Duodenal mucosa (tissue), 2 donors: Measurements from ENCODE around the gene ZCCHC2.
A peak's percentile ranks its signal among the peaks of the same experiment; 100 is the strongest.

Experiments
- H3K27ac ChIP-seq: one replicate; pipeline ENCODE4 v1.7.0; 2013; ENCODE audit warnings: low read depth, low read length
- H3K27me3 ChIP-seq, 2 donors: one replicate each; pipeline ENCODE4 v1.7.0; 2013; ENCODE audit warnings: low read length in 2 of 2, control low read depth in 1 of 2; ENCODE audit not compliant: insufficient read depth in 2 of 2, control insufficient read depth in 1 of 2
- H3K36me3 ChIP-seq, 2 donors: one replicate each; pipeline ENCODE4 v1.7.0; 2013; ENCODE audit warnings: low read length in 2 of 2, control low read depth in 1 of 2; ENCODE audit not compliant: insufficient read depth in 2 of 2, control insufficient read depth in 1 of 2
- H3K4me1 ChIP-seq, 2 donors: one replicate each; pipeline ENCODE4 v1.7.0; 2013; ENCODE audit warnings: low read length in 2 of 2, control low read depth in 1 of 2; ENCODE audit not compliant: insufficient read depth in 2 of 2, control insufficient read depth in 1 of 2
- H3K4me3 ChIP-seq, 2 donors: one replicate each; pipeline ENCODE4 v1.7.0; 2013; ENCODE audit warnings: low read length in 2 of 2, low read depth in 1 of 2
- H3K9ac ChIP-seq, 2 donors: one replicate each; pipeline ENCODE4 v1.7.0; 2013; ENCODE audit warnings: low read length in 2 of 2, low read depth in 1 of 2
- H3K9me3 ChIP-seq, 2 donors: one replicate each; pipeline ENCODE4 v1.7.0; 2013; ENCODE audit warnings: low read length in 2 of 2, control low read depth in 1 of 2; ENCODE audit not compliant: control insufficient read depth in 1 of 2

ZCCHC2 gene

DNA sequence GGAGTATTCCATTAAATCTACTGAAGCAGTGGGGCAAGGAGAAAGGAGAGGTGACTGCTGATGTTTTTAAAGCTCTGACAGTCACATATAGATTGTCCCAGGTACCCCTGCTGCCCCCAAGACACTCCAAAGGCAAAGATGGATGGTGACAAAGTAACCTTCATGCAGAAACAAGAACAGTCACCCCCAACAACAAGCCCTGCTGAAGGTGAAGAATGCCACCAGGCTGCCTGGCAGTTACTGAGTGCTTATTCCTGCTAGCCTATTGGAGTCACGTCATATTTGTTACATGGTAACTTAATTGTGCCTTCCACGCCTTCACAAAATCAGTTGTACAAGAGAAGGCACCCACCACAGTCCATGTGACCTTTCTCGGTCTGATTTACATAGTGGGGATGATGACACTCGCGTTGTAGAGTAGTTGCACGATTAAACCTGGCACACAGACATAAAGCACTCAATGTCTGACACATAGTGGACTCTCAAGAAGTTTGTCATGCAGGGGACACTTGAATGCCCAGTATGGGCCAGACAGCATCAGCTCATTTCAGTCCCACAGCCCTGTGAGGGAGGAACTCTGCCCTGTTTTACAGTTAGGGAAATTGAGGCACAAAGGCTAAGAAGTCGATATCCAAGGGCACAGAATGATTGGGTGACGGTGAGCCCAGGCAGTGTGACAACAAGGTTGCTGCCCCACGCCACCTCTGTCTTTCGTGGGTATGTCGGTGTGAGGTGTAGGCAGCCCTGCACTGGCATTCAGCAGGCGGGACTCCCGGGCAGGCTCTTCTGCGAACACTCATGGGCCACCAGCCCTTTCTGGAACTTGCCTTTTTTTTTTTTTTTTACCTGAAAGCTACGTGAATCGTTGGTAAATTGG lies 62.7 kb downstream of the ZCCHC2 start:
- peak overlapping the region in 1 of 2 donors; percentile 14 for H3K9ac ChIP-seq
- H3K27ac ChIP-seq: no peak overlapping the region
- peaks cover 18 to 24% of the 10 kb centered on the region in 2 donors for H3K4me1 ChIP-seq
- H3K9me3 ChIP-seq: no peaks in the 10 kb centered on the region
- peaks cover 5 to 8% of the 10 kb centered on the region in 2 donors for H3K36me3 ChIP-seq
- H3K4me3 ChIP-seq: no peak overlapping the region
- no peaks in the 10 kb centered on the region for H3K27me3 ChIP-seq

DNA sequence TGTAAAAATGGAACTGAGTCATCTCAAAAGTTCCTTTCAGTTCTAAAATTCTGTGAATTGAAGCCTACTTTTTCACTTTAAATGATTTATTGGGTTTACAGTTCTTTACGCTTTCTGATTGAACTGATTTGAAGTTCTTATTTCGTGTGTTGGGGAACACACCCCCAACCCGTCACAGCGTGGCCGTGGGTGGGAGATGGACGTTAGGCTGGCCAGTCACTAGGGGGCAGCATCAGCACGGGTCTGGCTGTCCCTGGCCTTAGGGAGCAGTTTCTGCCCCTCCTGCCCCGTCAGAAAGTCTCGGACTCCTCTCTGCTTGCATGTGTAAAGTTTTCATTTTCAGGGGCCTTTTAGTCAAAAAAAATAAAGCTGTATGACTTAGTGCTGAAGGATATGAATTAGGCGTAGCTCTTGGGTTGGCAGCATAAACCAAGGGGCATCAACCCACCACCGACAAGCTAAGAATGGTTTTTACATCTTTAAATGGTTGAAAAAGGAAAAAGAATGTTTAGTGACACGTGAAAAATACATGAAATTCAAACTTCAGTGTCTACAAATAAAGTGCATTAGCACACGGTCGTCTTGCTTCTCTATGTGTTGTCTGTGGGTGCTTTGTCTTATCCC lies 63.4 kb downstream of the ZCCHC2 start:
- H3K27ac ChIP-seq: no peak overlapping the region
- H3K9me3 ChIP-seq: no peaks in the 10 kb centered on the region
- peaks cover 18 to 24% of the 10 kb centered on the region in 2 donors for H3K4me1 ChIP-seq
- H3K36me3 ChIP-seq: peaks cover 5 to 8% of the 10 kb centered on the region in 2 donors
- no peaks in the 10 kb centered on the region for H3K27me3 ChIP-seq
- H3K9ac ChIP-seq: no peak overlapping the region
- no peak overlapping the region for H3K4me3 ChIP-seq

- no peak overlapping the region for H3K4me3 ChIP-seq
- no peak overlapping the region for H3K9ac ChIP-seq
- H3K4me1 ChIP-seq: peaks cover 18 to 24% of the 10 kb centered on the region in 2 donors
- H3K9me3 ChIP-seq: no peaks in the 10 kb centered on the region
- H3K27me3 ChIP-seq: no peaks in the 10 kb centered on the region
- no peak overlapping the region for H3K27ac ChIP-seq
- peaks cover 5 to 8% of the 10 kb centered on the region in 2 donors for H3K36me3 ChIP-seq
These were observed 64.1 kb downstream of the ZCCHC2 start for GRCh38 chr18:62586781-62587487.

DNA sequence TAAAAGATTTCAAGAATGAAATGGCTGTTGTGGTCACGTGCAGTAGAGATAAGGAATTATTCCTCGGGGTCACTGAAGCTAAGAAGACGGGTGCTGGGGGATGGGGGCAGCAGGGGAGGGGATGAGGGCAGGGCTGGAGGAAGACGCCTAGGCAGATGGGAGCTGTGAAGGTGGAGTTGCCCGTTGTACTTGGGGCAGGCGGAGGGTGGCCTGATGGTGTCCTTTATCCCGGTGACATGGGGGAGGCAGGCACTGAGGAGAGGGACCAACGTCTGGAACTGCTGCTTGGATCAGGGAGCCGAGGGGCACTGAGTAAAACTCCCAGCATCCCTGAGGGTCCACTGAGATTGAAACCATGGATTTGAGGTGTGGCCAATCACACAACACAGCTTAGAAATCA lies 64.9 kb downstream of the ZCCHC2 start:
- H3K9me3 ChIP-seq: peaks cover 2% of the 10 kb centered on the region in 2 donors
- H3K4me3 ChIP-seq: no peak overlapping the region
- peaks cover 18 to 24% of the 10 kb centered on the region in 2 donors for H3K4me1 ChIP-seq
- H3K27me3 ChIP-seq: no peaks in the 10 kb centered on the region
- no peak overlapping the region for H3K9ac ChIP-seq
- H3K36me3 ChIP-seq: peaks cover 5 to 8% of the 10 kb centered on the region in 2 donors
- no peak overlapping the region for H3K27ac ChIP-seq

DNA sequence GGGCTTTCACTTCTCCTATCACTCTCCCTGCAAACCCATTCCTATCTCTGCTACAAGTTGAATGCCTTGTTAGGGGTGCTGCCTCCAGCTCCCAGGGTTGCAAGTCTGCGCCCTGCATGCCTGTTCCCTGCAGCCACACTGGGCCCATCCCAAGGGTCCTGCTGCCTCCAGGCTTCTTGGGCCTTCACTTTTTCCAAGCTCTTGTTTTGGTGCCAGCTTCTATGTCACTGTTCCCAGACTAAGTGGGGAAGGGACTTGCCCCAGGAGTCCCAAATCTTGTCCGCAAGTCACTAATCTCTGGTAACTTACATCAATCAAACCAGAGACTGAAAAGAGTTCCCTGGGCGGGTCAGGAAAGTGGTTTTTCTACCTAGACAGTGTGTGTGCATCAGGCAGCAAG lies 65.4 kb downstream of the ZCCHC2 start:
- no peak overlapping the region for H3K27ac ChIP-seq
- H3K9ac ChIP-seq: no peak overlapping the region
- H3K9me3 ChIP-seq: peaks cover 3 to 6% of the 10 kb centered on the region in 2 donors
- no peaks in the 10 kb centered on the region for H3K27me3 ChIP-seq
- H3K4me1 ChIP-seq: peaks cover 18 to 24% of the 10 kb centered on the region in 2 donors
- peaks cover 5 to 8% of the 10 kb centered on the region in 2 donors for H3K36me3 ChIP-seq
- no peak overlapping the region for H3K4me3 ChIP-seq

DNA sequence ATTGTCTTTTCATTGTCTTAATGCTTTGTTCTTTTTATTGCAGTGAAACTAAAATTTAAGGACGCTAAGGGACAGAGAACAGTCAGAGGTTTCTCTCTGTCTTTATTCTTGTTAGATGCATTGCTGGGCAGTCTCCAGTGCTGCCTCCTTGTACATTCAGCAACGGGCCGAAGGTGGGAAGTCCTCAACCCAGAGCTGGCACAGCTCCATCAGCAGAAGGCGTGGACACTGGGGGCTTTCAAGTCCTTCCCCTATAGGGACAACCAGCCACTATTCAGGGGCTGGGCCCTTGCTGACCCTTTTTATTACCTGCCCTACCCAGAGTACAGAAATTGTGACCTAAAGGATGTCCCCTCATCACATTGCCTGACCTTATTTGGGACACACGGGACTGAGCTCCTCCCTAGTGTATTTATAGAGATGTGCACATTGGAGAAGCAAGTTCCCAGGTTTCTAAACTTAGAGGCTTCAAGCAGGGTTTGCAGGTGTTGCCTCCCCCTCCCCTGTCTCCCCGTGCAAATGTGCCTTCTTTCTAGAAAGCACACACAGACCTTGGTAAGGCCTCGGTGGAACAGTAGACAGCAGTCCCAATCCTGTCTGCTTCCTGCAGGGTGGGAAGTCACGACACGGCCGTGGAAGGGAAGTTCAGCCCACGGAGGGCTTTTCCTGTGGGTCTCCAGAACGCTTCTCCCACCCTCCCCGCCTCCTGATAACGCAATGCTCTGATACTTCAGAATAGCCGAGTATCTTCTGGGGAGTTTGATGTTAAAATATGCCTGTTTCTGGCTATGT lies 68.2 kb downstream of the ZCCHC2 start:
- Histone ChIP-seq H3K4me1 (peaks cover 3% of the 10 kb centered on the region in 2 donors), H3K27ac (no peak overlapping the region), H3K9ac (no peak overlapping the region), H3K36me3 (no peaks in the 10 kb centered on the region), H3K27me3 (peaks cover 0 to 7% of the 10 kb centered on the region in 2 donors), H3K4me3 (no peak overlapping the region), H3K9me3 (peaks cover 3 to 6% of the 10 kb centered on the region in 2 donors)

GRCh38 chr18:62596145-62597005 lies 73.5 kb downstream of the ZCCHC2 start:
- no peaks in the 10 kb centered on the region for H3K36me3 ChIP-seq
- H3K4me3 ChIP-seq: peak overlapping the region; percentile 47 to 48
- H3K27ac ChIP-seq: no peak overlapping the region
- peaks cover 3 to 6% of the 10 kb centered on the region in 2 donors for H3K9me3 ChIP-seq
- H3K27me3 ChIP-seq: peaks cover 23 to 45% of the 10 kb centered on the region in 2 donors
- peaks cover 3 to 7% of the 10 kb centered on the region in 2 donors for H3K4me1 ChIP-seq
- H3K9ac ChIP-seq: no peak overlapping the region

DNA sequence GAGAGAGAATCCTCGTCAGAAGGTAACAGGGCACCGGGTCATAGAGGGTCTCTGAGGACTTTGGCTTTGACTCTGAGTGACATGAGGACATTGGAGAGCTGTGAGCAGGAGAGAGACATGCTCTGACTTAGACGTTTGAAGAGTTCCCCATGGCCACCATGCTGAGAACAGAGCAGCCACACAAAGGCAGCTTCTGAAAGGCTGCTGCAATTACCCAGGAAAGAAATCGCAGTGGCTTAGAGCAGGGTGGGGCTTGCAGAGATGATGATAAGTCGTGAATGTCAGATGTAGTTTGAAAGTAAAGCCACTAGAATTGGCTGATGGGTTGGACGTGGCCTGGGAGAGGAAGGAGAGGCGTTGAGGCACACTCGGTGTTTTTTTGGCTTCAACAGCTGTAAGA lies 79.0 kb downstream of the ZCCHC2 start:
- Histone ChIP-seq H3K4me3 (no peak overlapping the region), H3K9ac (no peak overlapping the region), H3K27me3 (peaks cover 22 to 34% of the 10 kb centered on the region in 2 donors), H3K27ac (no peak overlapping the region), H3K36me3 (no peaks in the 10 kb centered on the region), H3K4me1 (no peaks in the 10 kb centered on the region), H3K9me3 (no peaks in the 10 kb centered on the region)

- Histone ChIP-seq H3K27me3 (peaks cover 17 to 29% of the 10 kb centered on the region in 2 donors), H3K27ac (no peak overlapping the region), H3K4me3 (no peak overlapping the region), H3K36me3 (no peaks in the 10 kb centered on the region), H3K4me1 (no peaks in the 10 kb centered on the region), H3K9ac (no peak overlapping the region), H3K9me3 (no peaks in the 10 kb centered on the region)
These were observed 79.9 kb downstream of the ZCCHC2 start for GRCh38 chr18:62602706-62603105.
